Lower lobe of right lung (tissue), 2 donors: ENCODE results near the gene HOXA5. TPM values are rescaled to one million over a fixed set of nuclear protein-coding genes. Genes with fewer than 3 reads are reported as not detected.

Source experiments
- ATAC-seq, 2 donors: fragments of 200-7000 bp; cut with Tn5 transposase; one replicate each; pipeline ENCODE4 v1.9.1; 2020 to 2022; ENCODE audit warnings: mild to moderate bottlenecking in 2 of 2, moderate library complexity in 2 of 2
- DNase-seq: peaks from one replicate; pipeline ENCODE4 v3.0.0-alpha.2; 2020
- H3K27ac ChIP-seq: fragments of 200-600 bp; one replicate; pipeline ENCODE4 v1.8.0; 2022
- H3K27me3 ChIP-seq: fragments of 200-600 bp; one replicate; pipeline ENCODE4 v1.8.0; 2022; ENCODE audit warnings: low read depth
- H3K36me3 ChIP-seq: fragments of 200-600 bp; one replicate; pipeline ENCODE4 v1.8.0; 2022; ENCODE audit warnings: mild to moderate bottlenecking
- H3K4me1 ChIP-seq: fragments of 200-600 bp; one replicate; pipeline ENCODE4 v1.8.0; 2022
- H3K4me3 ChIP-seq: fragments of 200-600 bp; one replicate; pipeline ENCODE4 v1.8.0; 2022; ENCODE audit warnings: mild to moderate bottlenecking
- H3K9me3 ChIP-seq: fragments of 200-600 bp; one replicate; pipeline ENCODE4 v1.8.0; 2022
- intact Hi-C: fragments of 100-400 bp; cut with DNase I; formaldehyde crosslinking; loops from one replicate; pipeline ENCODE4 v1.11.0; 2022
- total RNA-seq: library from RNA; stranded (reverse); fragmentation: NEBNext Ultra II Directional; extraction: Animal tissue kit (Norgen Biotek cat#: 25700); gene quantifications from one replicate; pipeline ENCODE4 v1.2.1, GENCODE V29; 2021
- TF ChIP-seq, protein P1 (sequence below): fragments of 200-600 bp; IDR thresholded peaks from one replicate; pipeline ENCODE4 v1.8.0; 2022; ENCODE audit warnings: antibody characterized with exemption, mild to moderate bottlenecking
- donor health status: DM: no; HTN: yes; CAD: no; lungs with severe emphysema.

The HOXA5 gene
- total RNA-seq, 1 donor from 2014 or later = 16.0 TPM

DNA sequence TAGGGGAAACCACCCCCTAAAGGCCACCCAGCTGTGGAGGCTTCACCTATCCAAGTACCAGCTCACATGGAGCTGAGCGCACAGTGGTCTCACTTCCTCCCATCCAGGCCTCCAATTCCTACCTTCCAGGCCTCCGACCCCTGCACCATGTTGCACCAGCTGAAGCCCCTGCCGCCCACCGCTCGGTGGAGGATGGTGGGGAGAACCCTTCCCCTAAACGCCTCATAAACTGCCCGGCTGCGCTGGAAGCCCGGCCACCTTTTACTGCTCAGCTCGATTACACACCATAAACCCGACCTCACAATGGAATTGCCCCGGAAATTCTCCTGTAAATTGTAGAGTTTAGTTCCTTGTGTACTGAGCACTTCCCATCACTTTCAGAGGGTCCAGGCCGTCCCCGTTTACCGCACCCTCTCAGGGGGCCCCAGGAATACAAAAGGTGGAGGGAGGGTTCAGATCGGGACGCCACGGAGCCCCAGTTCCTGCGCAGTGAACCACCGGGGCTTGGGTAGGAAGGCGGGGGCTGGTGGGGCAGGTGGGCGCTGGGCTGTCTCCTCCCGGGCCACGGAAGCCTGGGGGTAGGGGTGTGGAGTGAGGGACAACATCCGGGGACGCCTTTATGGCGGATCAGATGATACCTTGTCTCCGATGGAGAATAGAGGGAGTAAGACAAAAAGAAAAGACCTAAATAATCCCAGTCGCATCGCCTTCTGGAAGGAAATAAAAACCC lies 14.4 kb upstream of the HOXA5 start:
- ATAC-seq (no peak), DNase-seq (no peak)
- peaks cover 95% of the 10 kb centered on the region for H3K27me3 ChIP-seq
- no peak overlapping the region for H3K27ac ChIP-seq
- no peak overlapping the region for H3K4me3 ChIP-seq
- no peaks in the 10 kb centered on the region for H3K36me3 ChIP-seq
- intact Hi-C loops = loop anchor here (10.0 kb wide), 1 partner anchor 783 kb away; no protein-coding TSS in a partner anchor
- TF ChIP-seq, protein P1, sequence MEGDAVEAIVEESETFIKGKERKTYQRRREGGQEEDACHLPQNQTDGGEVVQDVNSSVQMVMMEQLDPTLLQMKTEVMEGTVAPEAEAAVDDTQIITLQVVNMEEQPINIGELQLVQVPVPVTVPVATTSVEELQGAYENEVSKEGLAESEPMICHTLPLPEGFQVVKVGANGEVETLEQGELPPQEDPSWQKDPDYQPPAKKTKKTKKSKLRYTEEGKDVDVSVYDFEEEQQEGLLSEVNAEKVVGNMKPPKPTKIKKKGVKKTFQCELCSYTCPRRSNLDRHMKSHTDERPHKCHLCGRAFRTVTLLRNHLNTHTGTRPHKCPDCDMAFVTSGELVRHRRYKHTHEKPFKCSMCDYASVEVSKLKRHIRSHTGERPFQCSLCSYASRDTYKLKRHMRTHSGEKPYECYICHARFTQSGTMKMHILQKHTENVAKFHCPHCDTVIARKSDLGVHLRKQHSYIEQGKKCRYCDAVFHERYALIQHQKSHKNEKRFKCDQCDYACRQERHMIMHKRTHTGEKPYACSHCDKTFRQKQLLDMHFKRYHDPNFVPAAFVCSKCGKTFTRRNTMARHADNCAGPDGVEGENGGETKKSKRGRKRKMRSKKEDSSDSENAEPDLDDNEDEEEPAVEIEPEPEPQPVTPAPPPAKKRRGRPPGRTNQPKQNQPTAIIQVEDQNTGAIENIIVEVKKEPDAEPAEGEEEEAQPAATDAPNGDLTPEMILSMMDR = no peak
- no peaks in the 10 kb centered on the region for H3K9me3 ChIP-seq
- peaks cover 45% of the 10 kb centered on the region for H3K4me1 ChIP-seq

DNA sequence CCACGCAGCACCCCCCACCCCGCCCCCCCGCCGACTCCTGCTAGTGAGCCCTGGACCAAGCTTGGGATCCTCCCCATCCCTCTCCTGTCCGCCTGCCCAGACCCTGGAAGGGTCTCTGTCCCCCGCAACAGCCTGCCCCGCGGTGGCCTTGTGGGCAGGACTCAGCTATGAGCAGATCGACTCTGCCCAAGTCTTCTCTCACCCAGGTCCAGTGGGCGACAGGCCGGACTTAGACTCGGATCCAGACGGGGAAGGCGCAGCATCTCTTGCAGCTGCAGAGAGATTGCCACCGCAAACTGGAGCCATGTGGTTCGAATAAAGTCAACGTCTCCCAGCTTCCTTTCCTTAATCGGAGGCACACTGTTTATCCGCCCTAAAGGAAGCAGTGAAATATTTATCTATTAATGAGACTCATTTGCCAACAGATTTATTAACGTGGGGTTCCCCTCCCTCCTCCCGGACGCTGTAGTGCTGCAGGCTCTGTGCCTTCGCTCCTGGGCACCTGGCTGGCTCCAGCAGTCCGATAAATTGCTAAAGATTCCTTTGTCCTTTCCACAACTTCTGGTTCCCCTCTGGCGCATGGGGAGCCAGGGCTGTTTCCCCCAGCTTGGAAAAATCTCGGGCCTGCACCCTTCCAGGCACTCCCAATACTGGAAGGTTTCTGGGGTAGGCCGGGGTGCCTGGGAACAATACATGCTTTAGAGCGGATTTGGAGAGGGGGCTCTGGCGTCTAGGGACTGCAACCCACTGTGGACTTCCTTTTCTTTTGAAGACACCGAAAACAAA lies 13.6 kb upstream of the HOXA5 start:
- DNase-seq = no peak
- peak overlapping the region; percentile 81 for H3K27ac ChIP-seq
- ATAC-seq = no peak
- no peaks in the 10 kb centered on the region for H3K36me3 ChIP-seq
- intact Hi-C loops = loop anchor here (10.0 kb wide), 1 partner anchor 782 kb away; no protein-coding TSS in a partner anchor
- peak overlapping the region; percentile 60 for H3K4me3 ChIP-seq
- TF ChIP-seq, protein P1 = no peak
- H3K27me3 ChIP-seq = peaks cover 95% of the 10 kb centered on the region
- H3K4me1 ChIP-seq = peaks cover 53% of the 10 kb centered on the region
- no peaks in the 10 kb centered on the region for H3K9me3 ChIP-seq

DNA sequence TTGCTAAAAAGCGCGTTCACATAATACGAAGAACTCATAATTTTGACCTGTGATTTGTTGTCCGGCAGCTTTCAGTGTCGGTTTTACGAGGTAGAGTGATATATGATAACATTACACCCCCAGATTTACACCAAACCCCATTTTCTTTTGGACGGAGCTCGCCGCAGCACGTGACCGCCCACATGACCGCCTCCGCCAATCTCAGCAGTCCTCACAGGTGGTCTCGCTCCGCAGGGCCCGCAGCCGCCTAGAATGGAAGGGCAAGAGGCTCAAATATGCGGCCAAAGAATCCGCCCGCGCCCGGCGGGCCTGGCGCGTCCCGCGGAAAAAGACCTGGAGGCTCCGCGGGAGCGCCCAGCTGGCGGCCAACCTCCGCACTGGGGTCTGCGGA lies 13.0 kb upstream of the HOXA5 start, which contains the start of gene HOXA7:
TSS of gene HOXA7 (minus strand) at position 168 of the 391 bp plus-strand sequence. CDS start at position 38, 130 bp downstream.
- peak within 1 kb of the TSS; percentile 60 for H3K4me3 ChIP-seq
- intact Hi-C loops = loop anchor here (10.0 kb wide), 1 partner anchor 782 kb away; no protein-coding TSS in a partner anchor
- ATAC-seq (peak in 1 of 2 donors; percentile 14), DNase-seq (no peak)
- TF ChIP-seq, protein P1 = no peak
- H3K27ac ChIP-seq = peak within 1 kb of the TSS; percentile 81
- peaks cover 95% of the 10 kb centered on the region for H3K27me3 ChIP-seq
- no peaks in the 10 kb centered on the region for H3K9me3 ChIP-seq
- no peaks in the 10 kb centered on the region for H3K36me3 ChIP-seq
- H3K4me1 ChIP-seq = peaks cover 56% of the 10 kb centered on the region

DNA sequence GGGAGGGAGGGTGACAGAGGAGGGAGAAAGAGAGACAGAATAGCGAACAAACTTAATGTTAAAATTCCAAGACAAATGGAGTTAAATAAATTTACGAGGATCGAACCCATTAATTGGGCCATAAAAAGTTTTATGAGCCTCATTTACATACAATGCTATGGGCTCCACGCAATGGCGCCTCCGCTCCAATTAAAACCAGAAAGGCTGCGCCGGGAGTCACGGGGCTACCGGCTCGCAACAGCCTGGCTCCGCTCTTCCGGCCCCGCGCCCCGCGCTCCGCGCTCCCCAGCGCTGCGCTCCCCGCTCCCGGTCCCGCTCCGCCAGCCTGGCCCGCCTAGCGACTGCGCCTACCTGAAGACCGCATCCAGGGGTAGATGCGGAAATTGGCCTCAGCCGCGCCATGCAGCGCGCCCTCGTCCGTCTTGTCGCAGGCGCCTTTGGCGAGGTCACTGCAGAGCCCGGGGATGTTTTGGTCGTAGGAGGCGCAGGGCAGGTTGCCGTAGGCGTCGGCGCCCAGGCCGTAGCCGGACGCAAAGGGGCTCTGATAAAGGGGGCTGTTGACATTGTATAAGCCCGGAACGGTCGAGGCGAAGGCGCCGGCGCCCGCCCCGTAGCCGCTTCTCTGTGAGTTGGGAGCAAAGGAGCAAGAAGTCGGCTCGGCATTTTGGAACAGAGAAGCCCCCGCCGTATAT lies 12.5 kb upstream of the HOXA5 start:
- H3K4me1 ChIP-seq = peaks cover 57% of the 10 kb centered on the region
- TF ChIP-seq, protein P1 = no peak
- peak overlapping the region; percentile 81 for H3K27ac ChIP-seq
- DNase-seq (no peak), ATAC-seq (peak in 1 of 2 donors; percentile 2)
- peak overlapping the region; percentile 60 for H3K4me3 ChIP-seq
- H3K36me3 ChIP-seq = no peaks in the 10 kb centered on the region
- no peaks in the 10 kb centered on the region for H3K9me3 ChIP-seq
- H3K27me3 ChIP-seq = peaks cover 97% of the 10 kb centered on the region
- intact Hi-C loops = loop anchor here (10.0 kb wide), 1 partner anchor 781 kb away; no protein-coding TSS in a partner anchor
